ENCODE data around the gene CNOT3. TPM values are rescaled to one million over a fixed set of nuclear protein-coding genes. Genes with fewer than 3 reads are reported as not detected.

Gene CNOT3
- total RNA-seq, 1 experiment from 2014 or later = 76.7 TPM

GRCh38 chr19:54189735-54190502, 52.4 kb downstream of the CNOT3 start:
- H3K4me1 ChIP-seq (ENCODE audit: control insufficient read depth in 1 of 2, insufficient read depth in 2 of 2, low read length in 2 of 2) = peaks cover 13 to 21% of the 10 kb centered on the region in 2 experiments
- ChIA-PET RAD21 (ENCODE audit: low non-redundant PET in 1 of 2, low total read pairs in 2 of 2, uncharacterized antibody in 2 of 2, unreplicated experiment in 2 of 2) (no interaction called here), CTCF (interaction anchor here (0.7 to 2.1 kb wide), 14 partner anchors 10 to 397 kb away, joined by 3 to 22 read pairs (median 3); partner anchors contain the start of genes CNOT3, LENG1 and TMC4), POLR2A (interaction anchor here (0.6 to 7.0 kb wide), 15 partner anchors 11 to 330 kb away, joined by 3 to 126 read pairs (median 6); partner anchors contain the start of genes CNOT3, LENG1, MYADM and RPS9)
- DNase-seq (ENCODE audit: low read depth, low spot score) (peak; percentile 100), ATAC-seq (peak; percentile 69)
- intact Hi-C loops (cut with micrococcal nuclease) = loop anchor here (1.0 kb wide), 1 partner anchor 10 kb away; the partner anchor contains the start of gene RPS9
- H3K9me2 ChIP-seq (ENCODE audit: insufficient read depth) = no peaks in the 10 kb centered on the region
- H3K36me3 ChIP-seq (ENCODE audit: control insufficient read depth in 1 of 2, insufficient read depth in 2 of 2, low read length in 2 of 2) = peaks cover 10 to 23% of the 10 kb centered on the region in 2 experiments
- no peaks in the 10 kb centered on the region for H3K9me3 ChIP-seq (ENCODE audit: control insufficient read depth in 1 of 2, insufficient read depth in 1 of 2, low read depth in 1 of 2, low read length in 2 of 2)
- H3K4me3 ChIP-seq (replicated peaks in 1 of 2; ENCODE audit: low read depth in 1 of 2, low read length in 2 of 2) = peak overlapping the region; percentile 87 to 91
- H3K27ac ChIP-seq (ENCODE audit: low read depth, low read length) = peak overlapping the region; percentile 100
- peak; percentile 75 for TF ChIP-seq EGR1 (IDR thresholded peaks at IDR 0.05; ENCODE audit: low read depth)
- no peak for TF ChIP-seq YY1 (IDR thresholded peaks at IDR 0.05; ENCODE audit: extremely low read depth, insufficient replicate concordance, low read depth, low read length)
- no peak for TF ChIP-seq ZBTB33 (IDR thresholded peaks at IDR 0.05; ENCODE audit: extremely low read depth, insufficient replicate concordance, low read length)
- peak; percentile 37 for TF ChIP-seq POLR2A (IDR thresholded peaks at IDR 0.05; ENCODE audit: borderline replicate concordance, extremely low read depth, insufficient read depth, insufficient read length)
- peak; percentile 72 for TF ChIP-seq SP1 (IDR thresholded peaks at IDR 0.05; ENCODE audit: low read depth)
- no peak for TF ChIP-seq EZH2phosphoT487 (IDR thresholded peaks at IDR 0.05; ENCODE audit: borderline replicate concordance)
- peak; percentile 93 for TF ChIP-seq MAX (IDR thresholded peaks at IDR 0.05)
- TF ChIP-seq POLR2AphosphoS5 (IDR thresholded peaks at IDR 0.05; ENCODE audit: low read depth, low read length) = peak; percentile 54
- TF ChIP-seq CEBPB (IDR thresholded peaks at IDR 0.05; ENCODE audit: low read depth) = no peak
- no peak for TF ChIP-seq FOSL1 (IDR thresholded peaks at IDR 0.05; ENCODE audit: low read depth)
- peaks cover 44% of the 10 kb centered on the region for H3K79me2 ChIP-seq (ENCODE audit: insufficient read depth, low read length)
- H3K9ac ChIP-seq (ENCODE audit: low read length) = peak overlapping the region; percentile 92
- H3K4me2 ChIP-seq (ENCODE audit: low read length) = peak overlapping the region; percentile 99
- no peak overlapping the region for H2AFZ ChIP-seq (ENCODE audit: low read depth, low read length, poor library complexity, severe bottlenecking)
- H4K20me1 ChIP-seq (ENCODE audit: insufficient read depth) = no peaks in the 10 kb centered on the region
- no peaks in the 10 kb centered on the region for H3K27me3 ChIP-seq (ENCODE audit: insufficient read depth, low read length)
- BruUV-seq (replicated peaks) = no TSS peak
